Kidney tubule cell (primary cell): ENCODE results near the gene HTR4.

Experiments
- DNase-seq: peaks from one replicate; pipeline ENCODE4 v3.0.0-alpha.2; 2018; ENCODE audit warnings: low spot score

The HTR4 gene

GRCh38 chr5:148663509-148663908, 9.2 kb upstream of the HTR4 start:
- no peak for DNase-seq

GRCh38 chr5:148660346-148660660, 6.0 kb upstream of the HTR4 start:
- DNase-seq: no peak

GRCh38 chr5:148659641-148660345, 5.5 kb upstream of the HTR4 start:
- no peak for DNase-seq

- DNase-seq: no peak
Measured at GRCh38 chr5:148653291-148653835, 964 bp downstream of the HTR4 start.

GRCh38 chr5:148651528-148651927, 2.8 kb downstream of the HTR4 start:
- DNase-seq: no peak

- no peak for DNase-seq
Measured at GRCh38 chr5:148645527-148645926, 8.8 kb downstream of the HTR4 start.

- DNase-seq: no peak
Measured at GRCh38 chr5:148641735-148642134, 12.6 kb downstream of the HTR4 start.

GRCh38 chr5:148640471-148640870, 13.9 kb downstream of the HTR4 start:
- no peak for DNase-seq

GRCh38 chr5:148639081-148639480, 15.2 kb downstream of the HTR4 start:
- no peak for DNase-seq

- no peak for DNase-seq
Measured at GRCh38 chr5:148636353-148636752, 18.0 kb downstream of the HTR4 start.

GRCh38 chr5:148635321-148636083, 18.8 kb downstream of the HTR4 start:
- no peak for DNase-seq

- no peak for DNase-seq
Measured at GRCh38 chr5:148633067-148633377, 21.3 kb downstream of the HTR4 start.

- no peak for DNase-seq
Measured at GRCh38 chr5:148632255-148633066, 21.9 kb downstream of the HTR4 start.

- DNase-seq: no peak
Measured at GRCh38 chr5:148626986-148627385, 27.3 kb downstream of the HTR4 start.

GRCh38 chr5:148626081-148626613, 28.2 kb downstream of the HTR4 start:
- no peak for DNase-seq

GRCh38 chr5:148625250-148625649, 29.1 kb downstream of the HTR4 start:
- no peak for DNase-seq

- peak; percentile 58 for DNase-seq
Measured at GRCh38 chr5:148623741-148624140, 30.6 kb downstream of the HTR4 start.

GRCh38 chr5:148623101-148623500, 31.2 kb downstream of the HTR4 start:
- DNase-seq: no peak

GRCh38 chr5:148620696-148621095, 33.6 kb downstream of the HTR4 start:
- no peak for DNase-seq

- DNase-seq: no peak
Measured at GRCh38 chr5:148620091-148620490, 34.2 kb downstream of the HTR4 start.

GRCh38 chr5:148619484-148619883, 34.8 kb downstream of the HTR4 start:
- DNase-seq: no peak

- DNase-seq: no peak
Measured at GRCh38 chr5:148615644-148616275, 38.6 kb downstream of the HTR4 start.
